ENCODE data around the gene IGSF21.

- TF ChIP-seq CTCF (IDR thresholded peaks at IDR 0.05) = no peak
- TF ChIP-seq EZH2 (IDR thresholded peaks at IDR 0.05; ENCODE audit: borderline replicate concordance, insufficient read depth, low read depth, low read length, poor library complexity, severe bottlenecking) = no peak
Observed at GRCh38 chr1:18134324-18135046, 26.9 kb downstream of the IGSF21 start.
